RWPE1 (cell line): ENCODE measurements around the gene TARBP1.

ENCODE experiments used
- CTCF ChIA-PET: fragments of 350-600 bp; sonication (Branson Sonifier 250); formaldehyde crosslinking; extraction: SDS; loops from one replicate; lab custom pipeline; 2021; lab: Yijun Ruan, JAX
- POLR2A ChIA-PET: fragments of 400-600 bp; formaldehyde crosslinking; extraction: SDS; loops from one replicate; lab custom pipeline; 2020; ENCODE audit warnings: antibody characterized with exemption; ENCODE audit not compliant: low non-redundant PET; lab: Yijun Ruan, JAX
- DNase-seq: peaks from one replicate; pipeline ENCODE4 v3.0.0; 2012; ENCODE audit warnings: low spot score
- H3K27ac ChIP-seq: fragments of 450-650 bp; 2 replicates; pipeline ENCODE4 v1.5.1; 2017
- CTCF ChIP-seq: fragments of 450-650 bp; conservative IDR thresholded peaks from 2 replicates; pipeline ENCODE4 v1.5.1; 2017; ENCODE audit warnings: low read depth, mild to moderate bottlenecking

Gene TARBP1

GRCh38 chr1:234490793-234491479 lies 12.0 kb upstream of the TARBP1 start:
- no peak for TF ChIP-seq CTCF
- DNase-seq = no peak
- no peak overlapping the region for H3K27ac ChIP-seq
- ChIA-PET POLR2A (no interaction called here), CTCF (no interaction called here)

GRCh38 chr1:234489698-234490077 lies 10.7 kb upstream of the TARBP1 start:
- no peak for TF ChIP-seq CTCF
- POLR2A ChIA-PET = no interaction called here

GRCh38 chr1:234489007-234489697 lies 10.2 kb upstream of the TARBP1 start:
- H3K27ac ChIP-seq = no peak overlapping the region
- ChIA-PET CTCF (interaction anchor here (0.6 to 1.3 kb wide), 3 partner anchors 10 to 595 kb away, joined by 3 to 10 read pairs (median 3); partner anchors contain the start of gene IRF2BP2), POLR2A (no interaction called here)
- DNase-seq = no peak
- no peak for TF ChIP-seq CTCF

More at GRCh38 chr1:234489698-234490077, 10.7 kb upstream of the TARBP1 start:
- CTCF ChIA-PET = interaction anchor here (0.6 to 1.3 kb wide), 4 partner anchors 10 to 617 kb away, joined by 3 to 10 read pairs (median 3); partner anchors contain the start of gene IRF2BP2
- no peak for DNase-seq
- no peak overlapping the region for H3K27ac ChIP-seq

- POLR2A ChIA-PET = no interaction called here
- TF ChIP-seq CTCF = no peak
- no peak overlapping the region for H3K27ac ChIP-seq
- CTCF ChIA-PET = interaction anchor here (0.7 to 2.0 kb wide), 5 partner anchors 21 to 647 kb away, joined by 3 to 21 read pairs (median 4); partner anchors contain the start of gene IRF2BP2
- DNase-seq = no peak
These were observed 9.4 kb upstream of the TARBP1 start for GRCh38 chr1:234488054-234489006.

GRCh38 chr1:234486858-234487840 lies 8.2 kb upstream of the TARBP1 start:
- ChIA-PET POLR2A (no interaction called here), CTCF (interaction anchor here (0.5 to 2.0 kb wide), 26 partner anchors 9 to 941 kb away, joined by 3 to 21 read pairs (median 4); partner anchors contain the start of gene IRF2BP2)
- no peak overlapping the region for H3K27ac ChIP-seq
- peak; percentile 87 for TF ChIP-seq CTCF
- DNase-seq = peak; percentile 59
